HFF-Myc (cell line): ENCODE data around the gene FOXA2.
A peak's percentile ranks its signal among the peaks of the same experiment; 100 is the strongest.
"Not testable (repeated sequence)": the region's sequence is repeated elsewhere in the genome, so short reads cannot be mapped to it uniquely, and the experiment has no call there.

Source experiments
- DNase-seq: peaks from one replicate; pipeline ENCODE4 v3.0.0-alpha.2; 2011; ENCODE audit warnings: low read depth; ENCODE audit errors: extremely low read depth
- H3K4me3 ChIP-seq: replicated peaks from 2 replicates; pipeline ENCODE4 v1.5.1; 2011; ENCODE audit warnings: low read depth, mild to moderate bottlenecking, control low read depth, low read length
- TF ChIP-seq, protein P1 (sequence below): IDR thresholded peaks from 2 replicates; pipeline ENCODE4 v1.5.1; 2012; ENCODE audit warnings: mild to moderate bottlenecking, low read depth, low read length, control low read depth; ENCODE audit errors: missing control alignments

Gene FOXA2

DNA sequence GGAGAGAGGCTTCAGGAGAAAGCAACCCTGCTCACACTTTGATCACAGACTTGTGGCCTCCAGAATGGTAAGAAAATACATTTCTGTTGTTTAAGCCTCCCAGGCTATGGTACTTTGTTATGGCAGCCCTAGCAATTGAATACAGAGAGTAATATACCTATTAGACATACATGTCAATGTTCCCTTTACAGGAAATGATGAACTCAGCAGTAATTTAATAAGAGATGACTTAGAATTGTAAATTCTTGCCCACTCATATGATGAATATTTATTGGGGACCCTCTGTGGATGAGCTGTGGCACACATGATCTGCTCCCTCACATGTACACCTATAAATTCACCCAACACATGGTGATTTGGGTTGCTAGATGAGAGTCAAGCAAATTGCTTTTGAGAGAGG, 20.4 kb upstream of the FOXA2 start:
- TF ChIP-seq, protein P1, sequence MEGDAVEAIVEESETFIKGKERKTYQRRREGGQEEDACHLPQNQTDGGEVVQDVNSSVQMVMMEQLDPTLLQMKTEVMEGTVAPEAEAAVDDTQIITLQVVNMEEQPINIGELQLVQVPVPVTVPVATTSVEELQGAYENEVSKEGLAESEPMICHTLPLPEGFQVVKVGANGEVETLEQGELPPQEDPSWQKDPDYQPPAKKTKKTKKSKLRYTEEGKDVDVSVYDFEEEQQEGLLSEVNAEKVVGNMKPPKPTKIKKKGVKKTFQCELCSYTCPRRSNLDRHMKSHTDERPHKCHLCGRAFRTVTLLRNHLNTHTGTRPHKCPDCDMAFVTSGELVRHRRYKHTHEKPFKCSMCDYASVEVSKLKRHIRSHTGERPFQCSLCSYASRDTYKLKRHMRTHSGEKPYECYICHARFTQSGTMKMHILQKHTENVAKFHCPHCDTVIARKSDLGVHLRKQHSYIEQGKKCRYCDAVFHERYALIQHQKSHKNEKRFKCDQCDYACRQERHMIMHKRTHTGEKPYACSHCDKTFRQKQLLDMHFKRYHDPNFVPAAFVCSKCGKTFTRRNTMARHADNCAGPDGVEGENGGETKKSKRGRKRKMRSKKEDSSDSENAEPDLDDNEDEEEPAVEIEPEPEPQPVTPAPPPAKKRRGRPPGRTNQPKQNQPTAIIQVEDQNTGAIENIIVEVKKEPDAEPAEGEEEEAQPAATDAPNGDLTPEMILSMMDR, result no peak

DNA sequence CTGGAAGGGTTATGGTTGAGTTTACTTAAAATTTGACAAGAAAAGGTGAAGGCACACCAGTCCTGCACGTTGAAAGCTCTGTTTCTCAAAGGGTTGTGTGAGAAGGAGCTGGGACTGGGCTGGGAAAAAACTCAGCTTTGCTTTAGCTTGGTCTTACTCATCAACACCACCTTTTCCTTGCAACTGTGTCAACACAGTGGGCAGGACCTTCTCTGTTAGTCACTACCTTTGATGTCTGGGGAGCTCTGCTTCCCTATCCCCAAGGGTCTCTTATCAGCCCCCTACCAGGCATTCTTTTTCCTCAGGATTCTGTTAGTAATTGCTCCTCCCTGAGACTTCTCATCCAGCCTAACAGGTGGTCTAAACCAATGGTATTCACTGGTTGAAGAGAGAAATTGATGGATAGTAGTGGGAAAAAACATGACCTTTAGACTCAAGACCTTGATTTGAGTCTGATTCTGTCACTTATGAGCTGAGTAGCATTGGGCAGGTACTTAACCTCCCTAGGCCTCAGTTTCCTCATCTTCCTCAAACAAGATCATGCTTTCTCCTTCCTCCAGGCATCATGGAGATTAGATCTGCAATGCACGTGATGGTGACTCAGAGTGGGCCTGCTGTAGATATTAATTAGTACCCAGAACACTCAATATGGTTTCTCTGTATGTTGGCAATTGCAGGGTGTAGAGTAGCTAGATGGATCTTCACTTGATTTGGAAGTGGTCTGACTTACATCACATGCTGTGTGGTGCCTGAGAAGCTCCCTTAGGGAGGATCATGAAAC, 17.2 kb upstream of the FOXA2 start:
- no peak overlapping the region for H3K4me3 ChIP-seq
- no peak for DNase-seq
- TF ChIP-seq, protein P1, result no peak

More for the DNA sequence above, 20.4 kb upstream of the FOXA2 start:
- DNase-seq, result no peak
- no peak overlapping the region for H3K4me3 ChIP-seq

DNA sequence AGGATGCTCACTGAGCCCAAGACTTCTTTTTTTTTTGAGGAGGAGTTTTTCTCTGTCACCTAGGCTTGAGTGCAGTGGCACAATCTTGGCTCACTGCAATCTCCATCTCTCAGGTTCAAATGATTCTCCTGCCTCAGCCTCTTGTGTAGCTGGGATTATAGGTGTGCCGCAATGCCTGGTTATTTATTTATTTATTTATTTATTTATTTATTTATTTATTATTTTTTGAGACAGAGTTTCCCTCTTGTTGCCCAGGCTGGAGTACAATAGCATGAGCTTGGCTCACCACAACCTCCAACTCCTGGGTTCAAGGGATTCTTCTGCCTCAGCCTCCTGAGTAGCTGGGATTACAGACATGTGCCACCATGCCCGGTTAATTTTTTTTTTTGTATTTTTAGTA, 14.9 kb upstream of the FOXA2 start:
- DNase-seq, H3K4me3 ChIP-seq: not testable (repeated sequence)

DNA sequence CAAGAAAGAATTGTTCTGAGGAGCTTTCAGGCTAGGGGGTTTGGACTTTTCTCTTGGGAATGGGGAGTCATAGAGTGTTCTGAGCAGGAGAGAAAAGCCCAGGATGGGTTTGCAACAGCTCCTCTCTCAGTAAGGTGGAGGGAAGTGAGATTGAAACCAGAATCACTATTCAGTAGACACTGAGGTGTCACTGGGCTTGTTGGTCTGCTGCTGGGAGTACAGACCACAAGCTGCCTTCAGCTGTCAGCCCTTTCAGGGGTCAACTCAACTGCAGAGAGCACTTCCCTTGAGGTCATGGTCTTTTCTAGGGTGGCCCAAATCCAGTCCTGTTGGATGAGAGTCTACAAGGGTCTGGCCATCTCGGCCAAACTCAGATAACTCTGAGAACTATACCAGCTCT, 12.9 kb upstream of the FOXA2 start:
- TF ChIP-seq, protein P1, result no peak
- no peak overlapping the region for H3K4me3 ChIP-seq
- DNase-seq, result no peak

DNA sequence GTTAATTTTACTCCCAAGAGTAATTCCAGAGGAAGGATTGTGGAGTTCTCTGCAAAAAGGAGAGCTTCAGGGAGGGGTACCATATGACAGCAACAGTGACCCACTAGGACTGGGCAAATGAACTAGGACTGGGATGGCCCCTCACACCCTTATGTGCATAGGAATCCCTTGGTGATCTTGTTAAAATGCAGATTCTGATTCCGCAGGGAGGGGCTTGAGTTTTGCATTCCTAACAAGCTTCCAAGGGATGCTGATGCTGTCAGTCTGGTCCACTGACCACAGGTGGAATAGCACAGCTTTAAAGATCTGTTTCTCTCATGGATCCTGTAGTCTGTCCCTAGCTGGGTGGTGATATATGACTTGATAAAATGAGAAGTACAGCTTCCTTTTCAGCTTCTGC, 6.3 kb upstream of the FOXA2 start:
- TF ChIP-seq, protein P1, result no peak
- no peak for DNase-seq
- no peak overlapping the region for H3K4me3 ChIP-seq

DNA sequence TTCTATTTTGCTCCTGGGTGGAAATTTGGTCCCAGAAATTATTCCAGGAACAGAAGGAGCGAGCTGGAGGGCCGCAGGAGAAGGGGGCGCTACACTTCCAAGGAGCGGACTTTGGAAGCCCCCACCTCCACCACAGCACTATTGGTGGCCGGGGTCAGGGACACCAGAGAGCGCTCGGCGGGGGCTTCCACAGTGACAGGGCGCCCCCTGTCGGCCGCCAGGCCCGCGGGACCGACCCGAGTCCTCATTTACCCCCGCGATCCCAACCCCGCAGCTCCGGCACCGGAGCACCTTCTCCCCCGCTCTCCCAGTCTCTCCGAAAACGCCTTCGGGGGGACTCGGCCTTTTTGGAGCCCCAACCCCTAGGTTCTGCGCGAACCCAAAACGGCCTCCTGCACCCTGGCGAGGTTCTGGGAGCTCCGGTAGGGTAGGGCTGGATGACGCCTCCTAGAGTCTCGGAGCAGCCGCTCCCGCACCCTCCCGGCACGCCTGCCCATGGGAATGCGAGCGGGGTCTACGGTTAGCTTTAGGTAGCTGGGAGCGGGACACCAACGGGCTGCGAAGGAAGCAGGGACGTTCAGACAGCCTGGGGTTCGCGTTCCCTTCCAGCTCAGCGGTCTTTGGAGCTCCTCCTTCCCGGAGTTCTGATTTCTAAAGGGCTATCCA, 2.4 kb upstream of the FOXA2 start:
- TF ChIP-seq, protein P1, result peak; percentile 58
- no peak overlapping the region for H3K4me3 ChIP-seq
- no peak for DNase-seq

DNA sequence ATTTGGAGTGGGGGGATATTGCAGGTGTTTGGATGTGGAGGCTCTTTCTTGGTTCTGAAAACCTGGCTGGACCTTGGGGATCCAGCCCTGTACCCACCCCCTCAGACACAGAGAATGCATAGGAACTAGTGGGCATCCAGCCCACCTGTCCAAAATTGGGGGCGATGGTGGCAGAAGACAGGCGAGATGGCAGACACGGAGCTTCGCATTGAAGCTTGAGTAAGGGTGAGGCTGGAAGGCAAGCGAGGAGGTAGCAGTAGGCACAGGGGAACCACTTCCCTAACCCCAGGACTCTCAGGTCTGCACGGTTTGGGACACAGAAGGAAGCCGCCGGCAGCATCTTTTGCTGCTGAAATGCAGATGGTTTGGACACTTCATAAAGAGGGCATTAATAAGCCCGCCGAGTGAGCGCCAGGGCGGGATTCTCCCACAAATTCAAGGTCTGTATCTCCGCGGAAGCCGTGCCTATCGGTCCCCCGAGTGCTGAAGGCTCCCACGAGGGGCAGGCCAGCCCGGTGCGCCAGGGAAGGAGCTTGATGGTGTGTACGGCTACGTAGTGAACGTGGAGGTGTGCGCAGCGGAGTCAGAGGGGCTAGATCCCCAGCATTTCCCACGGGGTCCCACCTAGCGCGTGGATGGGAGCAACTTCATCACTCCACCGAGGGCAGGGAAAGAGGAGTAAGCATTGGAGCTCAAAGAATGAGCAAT, 1.6 kb upstream of the FOXA2 start:
- TF ChIP-seq, protein P1, result no peak
- H3K4me3 ChIP-seq, result no peak overlapping the region
- DNase-seq, result no peak
